Occipital lobe (tissue), 2 donors: Measurements from ENCODE around the gene OR10G7. TPM values are rescaled to one million over a fixed set of nuclear protein-coding genes. Genes with fewer than 3 reads are reported as not detected.
A peak's percentile ranks its signal among the peaks of the same experiment; 100 is the strongest.

Experiments used
- DNase-seq: peaks from one replicate; lab custom pipeline; 2025; lab: John Stamatoyannopoulos, UW
- total RNA-seq: library from RNA; depleted of rRNA; stranded (reverse); fragments of >200 nt; gene quantifications from one replicate; pipeline ENCODE4 v1.2.3, GENCODE V29; 2014

The OR10G7 gene, protein sequence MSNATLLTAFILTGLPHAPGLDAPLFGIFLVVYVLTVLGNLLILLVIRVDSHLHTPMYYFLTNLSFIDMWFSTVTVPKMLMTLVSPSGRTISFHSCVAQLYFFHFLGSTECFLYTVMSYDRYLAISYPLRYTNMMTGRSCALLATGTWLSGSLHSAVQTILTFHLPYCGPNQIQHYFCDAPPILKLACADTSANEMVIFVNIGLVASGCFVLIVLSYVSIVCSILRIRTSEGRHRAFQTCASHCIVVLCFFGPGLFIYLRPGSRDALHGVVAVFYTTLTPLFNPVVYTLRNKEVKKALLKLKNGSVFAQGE
- total RNA-seq = not detected

DNA sequence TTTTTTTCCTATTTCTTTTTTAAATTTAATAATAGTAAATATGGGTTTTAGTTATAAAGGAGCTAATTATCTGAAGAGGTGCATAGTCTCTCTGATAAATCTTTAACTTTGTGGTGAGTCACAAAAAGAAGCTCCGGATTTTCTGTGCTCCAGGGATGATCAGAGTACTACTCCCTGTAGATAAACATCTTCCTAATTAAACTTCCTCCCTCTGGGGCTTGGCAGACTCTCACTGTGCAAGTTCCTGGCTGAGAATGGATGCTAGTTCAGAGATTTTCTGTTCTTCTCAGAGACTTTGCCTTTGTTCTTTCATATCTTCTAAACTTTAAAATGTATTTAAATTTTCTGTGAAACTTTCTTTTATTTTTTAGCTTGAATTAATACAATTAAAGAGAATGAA is at the start of gene OR10G7:
Gene OR10G7 (minus strand): TSS at position 72 of the 400 bp plus-strand sequence. CDS start 2,324 bp downstream, outside the sequence.
- DNase-seq = no peak

- peak; percentile 65 for DNase-seq
Observed at GRCh38 chr11:124085997-124086846, 45.1 kb upstream of the OR10G7 start.

- no peak for DNase-seq
Observed at GRCh38 chr11:124085583-124085982, 44.5 kb upstream of the OR10G7 start.

GRCh38 chr11:124082371-124082770 is 41.2 kb upstream of the OR10G7 start:
- no peak for DNase-seq

- DNase-seq = no peak
Observed at GRCh38 chr11:124081483-124081882, 40.4 kb upstream of the OR10G7 start.

DNA sequence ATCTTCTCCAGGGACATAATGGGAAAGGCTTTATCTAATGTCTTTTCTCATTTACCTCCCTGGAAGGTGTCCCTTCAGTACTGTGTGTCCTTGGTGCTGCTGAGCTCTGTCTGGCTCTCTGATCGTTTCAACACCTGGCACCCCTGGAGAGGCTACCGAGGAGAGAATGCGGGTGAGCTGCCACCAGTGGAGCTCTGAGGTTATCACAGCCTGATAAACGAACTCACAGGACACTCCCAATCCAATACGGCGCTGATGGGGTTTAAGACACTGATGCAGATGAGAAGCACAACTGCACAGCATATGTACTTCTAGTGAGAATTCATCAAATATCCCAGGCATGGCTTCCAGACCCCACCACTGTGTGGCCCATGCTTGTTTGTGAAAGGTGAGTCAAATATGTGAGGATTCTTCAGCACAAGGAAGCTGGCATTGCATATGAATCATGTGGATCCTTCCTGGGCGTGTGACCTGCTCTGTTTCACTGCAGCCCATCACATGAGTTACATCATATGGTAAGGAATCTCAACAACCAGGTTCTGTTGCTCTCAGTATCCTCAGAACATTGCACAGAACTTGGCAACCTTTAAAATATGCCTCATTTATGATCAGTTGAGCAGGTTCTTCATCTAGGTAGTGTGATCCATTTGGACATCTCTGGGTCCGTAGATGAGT is 39.3 kb upstream of the OR10G7 start:
- DNase-seq = no peak

- DNase-seq = no peak
Observed at GRCh38 chr11:124079631-124080326, 38.7 kb upstream of the OR10G7 start.

GRCh38 chr11:124078591-124078990 is 37.5 kb upstream of the OR10G7 start:
- no peak for DNase-seq

DNA sequence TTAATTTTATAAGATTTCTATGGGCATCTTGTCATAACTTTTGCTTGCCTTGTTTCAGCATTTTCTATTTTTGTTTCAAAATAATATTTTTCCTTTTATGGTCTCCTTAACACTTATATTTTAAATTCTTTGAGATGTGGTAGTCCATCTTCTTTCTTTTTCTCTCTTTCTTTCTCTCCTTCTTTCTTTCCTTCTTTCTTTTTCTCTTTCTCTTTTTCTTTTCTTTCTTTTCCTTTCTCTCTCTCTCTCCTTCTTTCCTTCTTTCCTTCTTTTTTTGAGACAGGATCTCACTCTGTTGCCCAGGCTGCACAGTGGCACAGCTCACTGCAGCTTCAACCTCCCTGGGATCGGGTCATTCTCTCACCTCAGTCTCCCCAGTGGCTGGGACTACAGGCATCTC is 36.1 kb upstream of the OR10G7 start:
- DNase-seq = no peak

GRCh38 chr11:124075841-124076651 is 34.9 kb upstream of the OR10G7 start:
- DNase-seq = peak; percentile 61

- DNase-seq = no peak
Observed at GRCh38 chr11:124075492-124075840, 34.3 kb upstream of the OR10G7 start.

DNA sequence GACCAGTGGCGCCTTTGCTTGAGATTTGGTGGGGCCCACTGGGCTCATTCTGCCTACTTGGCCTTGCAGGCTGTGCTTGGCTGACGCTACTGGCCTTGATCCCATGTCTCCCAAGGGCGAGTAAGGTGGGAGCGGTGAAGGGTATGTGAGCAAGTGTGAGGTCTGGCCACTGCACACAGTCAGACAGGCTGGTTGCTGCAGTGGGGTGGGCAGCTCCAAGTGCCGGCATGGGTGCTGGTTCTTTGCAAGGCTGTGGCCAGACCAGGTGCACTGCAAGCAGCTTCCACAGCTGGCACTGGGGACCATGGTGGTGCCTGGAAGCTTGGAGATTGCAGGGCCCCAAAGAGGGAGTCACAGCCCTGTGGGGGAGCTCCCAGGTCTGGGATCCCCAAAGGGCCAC is 33.4 kb upstream of the OR10G7 start:
- DNase-seq = no peak

- DNase-seq = no peak
Observed at GRCh38 chr11:124072147-124072546, 31.0 kb upstream of the OR10G7 start.

DNA sequence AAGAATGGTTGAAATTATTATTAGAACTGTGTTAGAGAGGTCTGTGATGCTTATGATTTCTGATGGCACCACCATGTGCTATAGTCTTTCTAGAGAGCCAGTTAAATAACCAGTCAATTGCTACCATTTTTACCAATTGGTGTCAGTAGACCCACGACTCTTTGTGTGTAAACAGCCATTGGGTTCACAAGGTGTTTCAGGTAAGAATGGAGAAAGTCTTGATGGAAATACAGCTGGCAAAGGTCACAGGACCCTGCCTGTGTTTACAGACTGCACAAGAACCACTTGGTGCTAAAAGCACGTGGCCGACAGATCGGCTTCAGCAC is 30.5 kb upstream of the OR10G7 start:
- DNase-seq = no peak

DNA sequence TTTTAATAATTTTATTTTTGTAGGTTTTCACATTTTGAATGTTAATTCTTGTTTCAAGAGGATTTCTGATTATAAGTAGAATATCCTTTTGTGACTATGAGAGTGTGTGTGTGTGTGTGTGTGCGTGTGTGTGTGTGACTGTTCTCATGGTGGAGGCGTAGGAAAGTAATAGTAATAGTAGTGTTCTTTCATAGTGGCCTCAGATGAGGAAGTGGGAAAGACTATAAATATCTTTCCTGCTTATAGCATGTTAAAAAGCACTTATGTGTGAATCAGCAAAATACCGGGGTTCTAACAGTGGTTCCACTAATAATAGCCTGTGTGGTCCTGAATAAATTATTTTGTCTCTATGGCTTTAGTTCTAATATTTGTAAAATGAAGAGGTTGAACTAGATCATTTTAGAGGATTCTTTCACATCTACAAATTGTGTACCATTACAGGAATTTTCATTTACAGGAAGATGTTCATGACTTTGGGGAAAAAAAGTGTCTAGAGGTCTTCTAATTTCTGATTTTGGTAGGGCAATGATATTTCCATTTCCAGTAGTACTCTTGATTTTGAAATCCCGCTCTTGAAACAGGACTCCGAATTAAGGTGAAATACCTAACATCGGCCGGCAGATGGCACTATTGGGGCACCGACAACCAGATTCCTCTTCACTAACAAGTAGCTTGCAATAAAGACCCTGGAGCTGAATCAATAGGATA is 29.9 kb upstream of the OR10G7 start:
- DNase-seq = peak; percentile 59

GRCh38 chr11:124069429-124070401 is 28.6 kb upstream of the OR10G7 start:
- DNase-seq = no peak

GRCh38 chr11:124068601-124069110 is 27.5 kb upstream of the OR10G7 start:
- DNase-seq = no peak

DNA sequence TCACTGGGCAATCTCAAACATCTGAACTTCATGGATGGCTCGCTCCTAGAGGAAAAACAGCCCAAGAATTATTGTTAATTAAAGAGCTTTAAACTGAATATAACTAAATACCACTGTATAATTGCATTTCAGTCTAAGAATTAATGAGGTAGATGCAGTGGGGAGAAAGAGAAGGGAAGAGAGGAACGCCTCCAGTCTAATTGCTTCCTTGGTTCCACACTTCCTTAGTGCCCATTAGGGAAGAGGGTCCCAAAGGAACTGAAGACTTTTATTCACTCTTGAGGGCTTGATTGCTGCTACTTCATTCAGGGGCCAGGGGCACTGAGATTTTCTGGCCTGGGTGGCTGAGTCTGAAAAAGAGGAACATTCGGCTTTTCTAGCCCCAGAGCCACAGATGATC is 11.8 kb upstream of the OR10G7 start:
- no peak for DNase-seq

GRCh38 chr11:124050748-124051147 is 9.6 kb upstream of the OR10G7 start:
- no peak for DNase-seq
